ENCODE measurements around the gene SH3GLB2. TPM values are rescaled to one million over a fixed set of nuclear protein-coding genes. Genes with fewer than 3 reads are reported as not detected.
"Not testable (repeated sequence)": the region's sequence is repeated elsewhere in the genome, so short reads cannot be mapped to it uniquely, and the experiment has no call there.

Gene SH3GLB2
- total RNA-seq, 1 experiment from 2014 or later: 24.4 TPM

- in situ Hi-C loops (cut with HindIII; ENCODE audit: low pct_unique_long_range_greater_than_20kb, low sequenced_read_pairs): no loop called here
- no peak for DNase-seq (ENCODE audit: low read depth, low spot score)
Measured at GRCh38 chr9:129059796-129060785, 32.0 kb upstream of the SH3GLB2 start.

- no peak for DNase-seq (ENCODE audit: low read depth, low spot score)
- in situ Hi-C loops (cut with HindIII; ENCODE audit: low pct_unique_long_range_greater_than_20kb, low sequenced_read_pairs): no loop called here
Measured at GRCh38 chr9:129058965-129059795, 31.0 kb upstream of the SH3GLB2 start.

GRCh38 chr9:129054163-129054851, 26.2 kb upstream of the SH3GLB2 start:
- DNase-seq (ENCODE audit: low read depth, low spot score): no peak
- in situ Hi-C loops (cut with HindIII; ENCODE audit: low pct_unique_long_range_greater_than_20kb, low sequenced_read_pairs): no loop called here

GRCh38 chr9:129053020-129053419, 24.9 kb upstream of the SH3GLB2 start:
- in situ Hi-C loops (cut with HindIII; ENCODE audit: low pct_unique_long_range_greater_than_20kb, low sequenced_read_pairs): no loop called here

GRCh38 chr9:129052592-129052991, 24.5 kb upstream of the SH3GLB2 start:
- DNase-seq (ENCODE audit: low read depth, low spot score): no peak
- in situ Hi-C loops (cut with HindIII; ENCODE audit: low pct_unique_long_range_greater_than_20kb, low sequenced_read_pairs): no loop called here

More at GRCh38 chr9:129053020-129053419, 24.9 kb upstream of the SH3GLB2 start:
- no peak for DNase-seq (ENCODE audit: low read depth, low spot score)

- in situ Hi-C loops (cut with HindIII; ENCODE audit: low pct_unique_long_range_greater_than_20kb, low sequenced_read_pairs): no loop called here
Measured at GRCh38 chr9:129042016-129042415, 13.9 kb upstream of the SH3GLB2 start.

GRCh38 chr9:129040113-129040643, 12.0 kb upstream of the SH3GLB2 start:
- DNase-seq (ENCODE audit: low read depth, low spot score): no peak
- in situ Hi-C loops (cut with HindIII; ENCODE audit: low pct_unique_long_range_greater_than_20kb, low sequenced_read_pairs): no loop called here

More at GRCh38 chr9:129042016-129042415, 13.9 kb upstream of the SH3GLB2 start:
- no peak for DNase-seq (ENCODE audit: low read depth, low spot score)

GRCh38 chr9:129038109-129038852, 10.2 kb upstream of the SH3GLB2 start:
- DNase-seq (ENCODE audit: low read depth, low spot score): no peak
- in situ Hi-C loops (cut with HindIII; ENCODE audit: low pct_unique_long_range_greater_than_20kb, low sequenced_read_pairs): no loop called here

- DNase-seq (ENCODE audit: low read depth, low spot score): no peak
- in situ Hi-C loops (cut with HindIII; ENCODE audit: low pct_unique_long_range_greater_than_20kb, low sequenced_read_pairs): no loop called here
Measured at GRCh38 chr9:129037767-129038098, 9.6 kb upstream of the SH3GLB2 start.

- no peak for DNase-seq (ENCODE audit: low read depth, low spot score)
- in situ Hi-C loops (cut with HindIII; ENCODE audit: low pct_unique_long_range_greater_than_20kb, low sequenced_read_pairs): no loop called here
Measured at GRCh38 chr9:129036923-129037766, 9.0 kb upstream of the SH3GLB2 start.

GRCh38 chr9:129036241-129036922, 8.3 kb upstream of the SH3GLB2 start, which contains the start of gene MIGA2:
MIGA2 (plus strand) TSS chr9:129036626; CDS start chr9:129040595, 3,969 bp downstream.
- DNase-seq (ENCODE audit: low read depth, low spot score): peak; percentile 99
- in situ Hi-C loops (cut with HindIII; ENCODE audit: low pct_unique_long_range_greater_than_20kb, low sequenced_read_pairs): no loop called here

- DNase-seq (ENCODE audit: low read depth, low spot score); in situ Hi-C loops (cut with HindIII; ENCODE audit: low pct_unique_long_range_greater_than_20kb, low sequenced_read_pairs): not testable (repeated sequence)
Measured at GRCh38 chr9:129035838-129036237, 7.7 kb upstream of the SH3GLB2 start.

- no peak for DNase-seq (ENCODE audit: low read depth, low spot score)
- in situ Hi-C loops (cut with HindIII; ENCODE audit: low pct_unique_long_range_greater_than_20kb, low sequenced_read_pairs): no loop called here
Measured at GRCh38 chr9:129033216-129033615, 5.1 kb upstream of the SH3GLB2 start.

GRCh38 chr9:129032541-129033159, 4.5 kb upstream of the SH3GLB2 start:
- in situ Hi-C loops (cut with HindIII; ENCODE audit: low pct_unique_long_range_greater_than_20kb, low sequenced_read_pairs): no loop called here

GRCh38 chr9:129031514-129031913, 3.4 kb upstream of the SH3GLB2 start:
- in situ Hi-C loops (cut with HindIII; ENCODE audit: low pct_unique_long_range_greater_than_20kb, low sequenced_read_pairs): no loop called here
- DNase-seq (ENCODE audit: low read depth, low spot score): no peak

More at GRCh38 chr9:129032541-129033159, 4.5 kb upstream of the SH3GLB2 start:
- DNase-seq (ENCODE audit: low read depth, low spot score): no peak

Data from SK-MEL-5 (cell line).